Lung (tissue), 12 donors: ENCODE data around the gene SDC1. TPM values are rescaled to one million over a fixed set of nuclear protein-coding genes. Genes with fewer than 3 reads are reported as not detected.

Experiments used
- ATAC-seq: fragments of 200-7000 bp; cut with Tn5 transposase; one replicate; pipeline ENCODE4 v1.9.1; 2020; ENCODE audit warnings: moderate number of reproducible peaks; ENCODE audit not compliant: insufficient read depth, low FRiP score
- DNase-seq, 3 donors: peaks; one replicate each; pipeline ENCODE4 v3.0.0-alpha.2; 2013 to 2017
- H3K27ac ChIP-seq, 2 donors: one replicate each; pipeline ENCODE4 v1.5.1; 2013; ENCODE audit warnings: mild to moderate bottlenecking in 2 of 2, moderate library complexity in 2 of 2, control low read depth in 1 of 2, inconsistent platforms in 1 of 2, low read depth in 1 of 2, low read length in 1 of 2
- H3K27me3 ChIP-seq, 3 donors: one replicate each; pipeline ENCODE4 v1.5.1; 2013; ENCODE audit warnings: low read length in 2 of 3; ENCODE audit not compliant: control insufficient read depth in 3 of 3, insufficient read depth in 3 of 3
- H3K36me3 ChIP-seq, 4 donors: one replicate each; pipeline ENCODE4 v1.5.1; 2013; ENCODE audit warnings: low read length in 4 of 4, mild to moderate bottlenecking in 1 of 4, moderate library complexity in 1 of 4; ENCODE audit not compliant: control insufficient read depth in 4 of 4, insufficient read depth in 4 of 4
- H3K4me1 ChIP-seq, 5 donors: one replicate each; pipeline ENCODE4 v1.5.1; 2013; ENCODE audit warnings: low read length in 5 of 5, mild to moderate bottlenecking in 2 of 5, moderate library complexity in 1 of 5; ENCODE audit not compliant: control insufficient read depth in 5 of 5, insufficient read depth in 5 of 5
- H3K4me3 ChIP-seq: one replicate; pipeline ENCODE4 v1.5.1; 2013; ENCODE audit warnings: mild to moderate bottlenecking, control low read depth, moderate library complexity
- H3K9ac ChIP-seq, 2 donors: one replicate each; pipeline ENCODE4 v1.5.1; 2013; ENCODE audit warnings: low read length in 2 of 2, control low read depth in 1 of 2; ENCODE audit not compliant: insufficient read depth in 1 of 2
- H3K9me3 ChIP-seq, 4 donors: one replicate each; pipeline ENCODE4 v1.5.1; 2013; ENCODE audit warnings: low read length in 3 of 4, mild to moderate bottlenecking in 1 of 4, moderate library complexity in 1 of 4; ENCODE audit not compliant: control insufficient read depth in 4 of 4, insufficient read depth in 3 of 4
- WGBS, 2 donors: extraction: QIAGEN DNeasy Blood & Tissue Kit; methylation state at CpG; one replicate each; pipeline ENCODE4 v1.1.7; 2013; 5-methylcytosine and 5-hydroxymethylcytosine counted together
- polyA plus RNA-seq, 2 donors: library from polyadenylated mRNA; stranded (reverse); fragments of 200-250 nt; gene quantifications; one replicate each; pipeline ENCODE4 v1.2.1, GENCODE V29; 2013
- total RNA-seq, 2 donors: library from RNA; depleted of rRNA in 1 of 2; stranded (reverse); fragments of >200 nt in 1 of 2; gene quantifications; one replicate each; pipeline ENCODE4 v1.2.1, GENCODE V29; 2014 to 2021
- TF ChIP-seq, protein P1 (sequence below): IDR thresholded peaks from 2 replicates; pipeline ENCODE4 v1.5.1; 2012; ENCODE audit warnings: mild to moderate bottlenecking; ENCODE audit errors: control extremely low read depth, extremely low read depth
- donor health status: control.
- donor health status: control.
- donor health status: Bipolar disorder and iron deficiency.
- donor health status: healthy.
- donor health status: DM: yes; HTN: yes; CAD: no.

The SDC1 gene
- total and polyA plus RNA-seq, 4 donors: 94.1 to 234 (median 173) TPM

DNA sequence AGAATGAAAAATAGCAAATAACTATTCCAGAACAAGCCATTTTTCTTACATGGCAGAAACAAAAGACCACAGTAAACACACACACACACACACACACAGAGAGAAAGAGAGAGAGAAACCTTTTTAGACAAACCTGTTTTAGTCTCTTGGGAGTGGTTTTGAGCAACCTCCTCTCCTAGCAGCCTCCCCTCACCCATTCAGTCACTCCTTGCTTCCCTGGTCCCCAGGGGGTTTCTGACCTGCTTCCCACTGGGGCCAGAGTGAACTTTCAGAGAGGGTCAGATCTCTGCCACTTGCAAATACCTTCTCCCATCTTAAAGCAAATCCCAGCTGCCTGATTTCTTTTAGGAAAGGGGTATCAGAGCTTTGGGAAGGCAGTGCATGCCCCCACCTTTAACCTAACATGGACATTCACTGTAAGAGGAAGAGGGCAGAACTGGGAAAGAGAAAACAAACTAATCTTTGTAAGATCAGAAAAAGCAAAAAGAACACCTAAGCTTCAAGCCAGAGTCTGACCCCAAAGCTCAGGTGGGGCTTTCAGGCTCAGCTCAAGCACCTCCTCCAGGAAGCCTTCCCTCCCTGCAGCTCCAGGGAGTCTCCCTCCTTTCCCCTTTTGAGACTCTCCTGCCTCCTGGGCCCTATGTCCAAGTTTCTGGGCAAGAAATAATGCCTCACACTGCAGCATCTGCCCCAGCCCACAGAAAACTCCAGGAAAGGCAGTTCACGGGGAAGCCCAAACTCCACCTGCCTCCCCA lies 2.7 kb downstream of the SDC1 start:
- H3K9ac ChIP-seq: no peak overlapping the region
- H3K27ac ChIP-seq: peak overlapping the region in 1 of 2 donors; percentile 82
- H3K9me3 ChIP-seq: no peaks in the 10 kb centered on the region
- TF ChIP-seq, protein P1, sequence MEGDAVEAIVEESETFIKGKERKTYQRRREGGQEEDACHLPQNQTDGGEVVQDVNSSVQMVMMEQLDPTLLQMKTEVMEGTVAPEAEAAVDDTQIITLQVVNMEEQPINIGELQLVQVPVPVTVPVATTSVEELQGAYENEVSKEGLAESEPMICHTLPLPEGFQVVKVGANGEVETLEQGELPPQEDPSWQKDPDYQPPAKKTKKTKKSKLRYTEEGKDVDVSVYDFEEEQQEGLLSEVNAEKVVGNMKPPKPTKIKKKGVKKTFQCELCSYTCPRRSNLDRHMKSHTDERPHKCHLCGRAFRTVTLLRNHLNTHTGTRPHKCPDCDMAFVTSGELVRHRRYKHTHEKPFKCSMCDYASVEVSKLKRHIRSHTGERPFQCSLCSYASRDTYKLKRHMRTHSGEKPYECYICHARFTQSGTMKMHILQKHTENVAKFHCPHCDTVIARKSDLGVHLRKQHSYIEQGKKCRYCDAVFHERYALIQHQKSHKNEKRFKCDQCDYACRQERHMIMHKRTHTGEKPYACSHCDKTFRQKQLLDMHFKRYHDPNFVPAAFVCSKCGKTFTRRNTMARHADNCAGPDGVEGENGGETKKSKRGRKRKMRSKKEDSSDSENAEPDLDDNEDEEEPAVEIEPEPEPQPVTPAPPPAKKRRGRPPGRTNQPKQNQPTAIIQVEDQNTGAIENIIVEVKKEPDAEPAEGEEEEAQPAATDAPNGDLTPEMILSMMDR: no peak
- 77 to 87% methylated on average over 1 of the region's 1 CpG for WGBS, 2 donors
- H3K27me3 ChIP-seq: no peaks in the 10 kb centered on the region
- peak in 1 of 3 donors; percentile 55 for DNase-seq
- H3K4me3 ChIP-seq: no peak overlapping the region
- peaks cover 0 to 20% (median 6%) of the 10 kb centered on the region in 5 donors for H3K4me1 ChIP-seq
- ATAC-seq: no peak
- no peaks in the 10 kb centered on the region for H3K36me3 ChIP-seq

DNA sequence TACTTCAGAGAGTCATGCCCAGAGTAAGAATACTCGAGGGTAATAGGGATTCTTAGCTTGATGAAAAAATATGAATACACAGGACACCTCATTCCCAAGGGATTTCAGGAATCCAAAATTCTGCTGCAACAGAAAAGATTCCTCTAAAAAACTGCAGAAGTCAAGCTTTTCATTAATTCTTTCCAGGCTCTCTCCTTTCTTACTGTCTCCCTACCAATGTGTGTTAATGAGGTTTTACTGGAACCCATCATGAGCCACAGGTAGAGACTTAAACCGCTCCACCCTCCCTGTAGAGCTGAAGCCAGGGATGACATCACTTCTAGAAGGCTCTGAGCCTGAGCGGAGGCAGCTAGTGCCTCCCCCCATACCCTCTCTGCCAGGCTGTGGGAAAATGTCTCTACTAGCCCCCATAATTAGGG lies 3.4 kb downstream of the SDC1 start:
- no peaks in the 10 kb centered on the region for H3K36me3 ChIP-seq
- H3K27ac ChIP-seq: no peak overlapping the region
- DNase-seq (no peak), ATAC-seq (no peak)
- no peak overlapping the region for H3K9ac ChIP-seq
- no peaks in the 10 kb centered on the region for H3K9me3 ChIP-seq
- H3K4me1 ChIP-seq: peaks cover 0 to 20% (median 6%) of the 10 kb centered on the region in 5 donors
- H3K27me3 ChIP-seq: no peaks in the 10 kb centered on the region
- TF ChIP-seq, protein P1: no peak
- no peak overlapping the region for H3K4me3 ChIP-seq
- 57 to 77% methylated on average over 3 of the region's 3 CpGs for WGBS, 2 donors

DNA sequence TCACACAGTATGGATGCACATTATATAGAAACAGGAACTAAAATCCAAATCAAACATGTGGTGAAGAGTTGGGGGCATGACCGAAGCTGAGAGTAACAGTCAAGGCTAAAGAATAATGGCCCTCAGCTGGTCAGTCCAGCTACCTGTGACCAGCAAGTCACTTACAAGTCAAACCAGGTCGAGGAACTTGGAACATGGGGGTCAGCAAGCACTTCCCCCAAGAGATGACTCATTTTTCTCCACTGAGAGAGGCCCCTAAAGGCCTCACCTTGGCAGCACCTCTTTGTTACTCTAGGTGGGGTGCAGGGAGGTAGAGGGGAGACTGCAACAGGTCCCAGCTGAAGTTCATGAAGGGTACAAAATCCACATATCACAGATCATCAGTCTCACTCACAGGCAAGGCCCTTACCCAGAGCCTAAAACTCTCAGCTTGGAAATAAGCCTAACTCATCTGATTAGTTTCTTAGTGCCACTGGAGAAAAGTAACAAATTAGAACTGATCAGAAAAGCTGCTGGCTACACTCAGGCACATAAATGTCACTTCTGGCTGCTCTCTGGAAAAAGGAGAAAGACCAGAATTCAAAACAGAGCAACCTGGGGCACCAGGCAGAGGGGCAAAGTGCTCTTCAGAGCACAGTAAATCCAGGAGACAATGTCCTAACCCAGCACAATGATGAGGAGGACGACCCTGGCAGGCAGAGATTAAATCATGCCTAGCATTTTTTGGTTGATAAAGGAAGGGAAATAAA lies 4.0 kb downstream of the SDC1 start:
- DNase-seq (no peak), ATAC-seq (no peak)
- 53 to 82% methylated on average over 3 of the region's 3 CpGs for WGBS, 2 donors
- Histone ChIP-seq H3K4me1 (peaks cover 0 to 18% (median 6%) of the 10 kb centered on the region in 5 donors), H3K9me3 (no peaks in the 10 kb centered on the region), H3K9ac (no peak overlapping the region), H3K27ac (peak overlapping the region in 1 of 2 donors; percentile 52), H3K4me3 (no peak overlapping the region), H3K27me3 (no peaks in the 10 kb centered on the region), H3K36me3 (no peaks in the 10 kb centered on the region)
- TF ChIP-seq, protein P1: no peak
